Endothelial cell of umbilical vein (primary cell): ENCODE data around the gene FRRS1. TPM values are rescaled to one million over a fixed set of nuclear protein-coding genes. Genes with fewer than 3 reads are reported as not detected.

Source experiments
- BruUV-seq: library from RNA; stranded (reverse); fragments of 400-500 nt; replicated peaks from 2 replicates; lab custom pipeline; 2021; lab: Mats Ljungman, UMichigan
- CTCF ChIA-PET: fragments of 300-600, 350-600 bp; sonication (Branson Sonifier 250); formaldehyde crosslinking; loops from one replicate; lab custom pipeline; 2021; ENCODE audit warnings: antibody characterized with exemption, inconsistent platforms; lab: Charles Lee
- POLR2A ChIA-PET: fragments of 300-600, 350-600 bp; sonication (Branson Sonifier 250); formaldehyde crosslinking; loops from one replicate; lab custom pipeline; 2021; ENCODE audit warnings: antibody characterized with exemption, inconsistent platforms; lab: Charles Lee
- DNase-seq: peaks from one replicate; pipeline ENCODE4 v3.0.0-alpha.2; 2011; ENCODE audit warnings: low read depth, low spot score
- FAIRE-seq: peaks from 2 replicates; lab custom pipeline; 2011; peaks lifted over from hg19 to GRCh38; lab: Jason Lieb, UNC
- H2AFZ ChIP-seq: 2 replicates; pipeline ENCODE4 v1.6.0; 2012; ENCODE audit warnings: low read depth, low read length, control low read depth, inconsistent platforms
- H3K27ac ChIP-seq: 2 replicates; pipeline ENCODE4 v1.5.1; 2011; ENCODE audit warnings: low read depth, mild to moderate bottlenecking, control low read depth, low read length, moderate library complexity; ENCODE audit not compliant: insufficient read depth
- H3K27me3 ChIP-seq, 2 experiments: 2 replicates each; pipeline versions ENCODE4 v1.6.0 to v1.6.1; 2011; ENCODE audit warnings: low read length in 2 of 2, mixed read lengths in 1 of 2; ENCODE audit not compliant: control insufficient read depth in 2 of 2, insufficient read depth in 2 of 2
- H3K36me3 ChIP-seq, 2 experiments: 2 replicates in 1 of 2; 3 replicates in 1 of 2; pipeline ENCODE4 v1.5.1; 2011; ENCODE audit warnings: low read length in 2 of 2, mild to moderate bottlenecking in 1 of 2, moderate library complexity in 1 of 2; ENCODE audit not compliant: control insufficient read depth in 2 of 2, insufficient read depth in 2 of 2; ENCODE audit errors: extremely low read depth in 1 of 2
- H3K4me1 ChIP-seq: 3 replicates; pipeline ENCODE4 v1.5.1; 2011; ENCODE audit warnings: mild to moderate bottlenecking, low read length; ENCODE audit not compliant: control insufficient read depth, insufficient read depth; ENCODE audit errors: extremely low read depth
- H3K4me2 ChIP-seq: 2 replicates; pipeline ENCODE4 v1.6.1; 2011; ENCODE audit warnings: low read length, control low read depth, mixed read lengths; ENCODE audit not compliant: insufficient read depth
- H3K4me3 ChIP-seq, 3 experiments: fragments of 200-600 bp in 1 of 3; sonication (generic), shearing (Covaris generic) in 1 of 3; replicated peaks in 1 of 3; 2 replicates each; pipeline ENCODE4 v1.5.1; 2011 to 2016; ENCODE audit warnings: control low read depth in 3 of 3, low read length in 3 of 3, mild to moderate bottlenecking in 2 of 3, inconsistent platforms in 1 of 3, low read depth in 1 of 3, moderate library complexity in 1 of 3; ENCODE audit not compliant: insufficient read depth in 1 of 3
- H3K79me2 ChIP-seq: 2 replicates; pipeline ENCODE4 v1.6.0; 2012; ENCODE audit warnings: low read length, inconsistent platforms; ENCODE audit not compliant: control insufficient read depth, insufficient read depth
- H3K9ac ChIP-seq: replicated peaks from 2 replicates; pipeline ENCODE3; 2011; ENCODE audit warnings: low read length, control low read depth; ENCODE audit not compliant: insufficient read depth; ENCODE audit errors: extremely low read depth
- H3K9me1 ChIP-seq: replicated peaks from 3 replicates; pipeline ENCODE4 v1.6.0; 2011; ENCODE audit warnings: mild to moderate bottlenecking, low read length; ENCODE audit not compliant: control insufficient read depth, insufficient read depth; ENCODE audit errors: extremely low read depth
- H3K9me3 ChIP-seq: replicated peaks from 2 replicates; pipeline ENCODE4 v1.5.1; 2012; ENCODE audit warnings: low read length, inconsistent platforms; ENCODE audit not compliant: control insufficient read depth, insufficient read depth
- H4K20me1 ChIP-seq: replicated peaks from 2 replicates; pipeline ENCODE3; 2011; ENCODE audit warnings: mild to moderate bottlenecking, low read length; ENCODE audit not compliant: control insufficient read depth, insufficient read depth; ENCODE audit errors: extremely low read depth
- CTCF ChIP-seq, 2 donors: IDR thresholded peaks; 1 replicate in 1 of 2; 2 replicates in 1 of 2; pipeline ENCODE4 v1.5.1; 2011; ENCODE audit warnings: low read length in 2 of 2, mild to moderate bottlenecking in 2 of 2, moderate library complexity in 2 of 2, control low read depth in 1 of 2, inconsistent platforms in 1 of 2, low read depth in 1 of 2; ENCODE audit not compliant: insufficient read depth in 1 of 2; ENCODE audit errors: extremely low read depth in 1 of 2
- FOS ChIP-seq: IDR thresholded peaks from 2 replicates; pipeline ENCODE4 v1.6.1; 2011; ENCODE audit warnings: mild to moderate bottlenecking, low read length, moderate library complexity, borderline replicate concordance; ENCODE audit not compliant: insufficient read depth
- GATA2 ChIP-seq: IDR thresholded peaks from 2 replicates; pipeline ENCODE4 v1.7.0; 2011; ENCODE audit warnings: low read depth, mild to moderate bottlenecking, moderate library complexity, mixed read lengths, low read length; ENCODE audit not compliant: insufficient read length, insufficient read depth
- JUN ChIP-seq: IDR thresholded peaks from 2 replicates; pipeline ENCODE4 v1.6.1; 2011; ENCODE audit warnings: borderline replicate concordance, low read depth; ENCODE audit not compliant: insufficient read length, insufficient read depth
- MYC ChIP-seq: IDR thresholded peaks from one replicate; pipeline ENCODE4 v1.6.1; 2011; ENCODE audit warnings: mild to moderate bottlenecking, low read depth, low read length
- POLR2A ChIP-seq: IDR thresholded peaks from 2 replicates; pipeline ENCODE4 v1.6.1; 2012; ENCODE audit warnings: low read depth, mild to moderate bottlenecking, control low read depth, low read length
- POLR2AphosphoS5 ChIP-seq: IDR thresholded peaks from 2 replicates; pipeline ENCODE4 v1.6.1; 2012; ENCODE audit warnings: low read depth, mild to moderate bottlenecking, control low read depth, low read length, moderate library complexity; ENCODE audit not compliant: insufficient read depth
- dilution Hi-C: fragments of 300-500 bp; cut with MboI; formaldehyde crosslinking; loops from one replicate; pipeline ENCODE4 v1.15.0; 2019; ENCODE audit warnings: low sequenced_read_pairs; ENCODE audit not compliant: extremely low pct_ligation_motif_present
- intact Hi-C: fragments of 100-400 bp; cut with micrococcal nuclease; formaldehyde crosslinking; loops from one replicate; pipeline ENCODE4 v1.10.0; 2022
- polyA plus RNA-seq, 4 experiments: library from polyadenylated mRNA; depleted of rRNA in 3 of 4; stranded (reverse) in 3 of 4; unstranded in 1 of 4; fragments of >200 nt; gene quantifications; 2 replicates each; pipeline versions ENCODE4 v1.2.1 to v1.2.3, GENCODE V29; 2011 to 2012; ENCODE audit warnings: missing spikeins in 1 of 4
- total RNA-seq: library from RNA; stranded (reverse); gene quantifications from 2 replicates; pipeline ENCODE4 v1.2.3, GENCODE V29; 2021

Gene FRRS1
- total and polyA plus RNA-seq, 2 donors (not counting 3 experiments of a cell fraction or from before 2014, with no cell fraction given) = 1.1 to 3.1 TPM

GRCh38 chr1:99691175-99691574 is 75.3 kb downstream of the FRRS1 start:
- peak; percentile 75 for FAIRE-seq
- Histone ChIP-seq H3K9me1 (no peaks in the 10 kb centered on the region), H3K27me3 (no peaks in the 10 kb centered on the region), H3K9ac (peak overlapping the region; percentile 46), H3K27ac (peak overlapping the region; percentile 89), H3K4me1 (peaks cover 44% of the 10 kb centered on the region), H4K20me1 (no peaks in the 10 kb centered on the region), H3K4me2 (peak overlapping the region; percentile 63), H3K4me3 (no peak overlapping the region), H3K9me3 (no peaks in the 10 kb centered on the region), H2AFZ (no peak overlapping the region), H3K79me2 (peaks cover 3% of the 10 kb centered on the region), H3K36me3 (peaks cover 35 to 36% of the 10 kb centered on the region in 2 experiments)
- dilution Hi-C loops = no loop called here
- CTCF ChIA-PET = interaction anchor here (0.6 to 2.9 kb wide), 18 partner anchors 11 to 897 kb away, joined by 3 to 27 read pairs (median 6); partner anchors contain the start of gene PALMD
- peak; percentile 98 for DNase-seq
- TF ChIP-seq POLR2AphosphoS5 (peak; percentile 85), GATA2 (peak; percentile 88), POLR2A (peak; percentile 84), FOS (peak; percentile 77), CTCF (IDR thresholded peaks at IDR 0.05; ENCODE audit: extremely low read depth in 1 of 2, insufficient read depth in 1 of 2, low read depth in 1 of 2, low read length in 2 of 2) (no peak), JUN (peak; percentile 95), MYC (no peak)
- BruUV-seq = no TSS peak
- POLR2A ChIA-PET = interaction anchor here (0.6 to 3.0 kb wide), 7 partner anchors 9 to 45 kb away, joined by 3 to 17 read pairs (median 4); partner anchors contain the start of gene PALMD
- intact Hi-C loops = loop anchor here (1.0 to 5.0 kb wide), 9 partner anchors 9 to 788 kb away; no protein-coding TSS in a partner anchor
